GM18870 (cell line): Measurements from ENCODE around the gene TMEM81.

Experiments
- ATAC-seq: cut with Tn5 transposase; IDR thresholded peaks from one replicate; pipeline ENCODE4 v1.9.1; 2021; ENCODE audit warnings: moderate library complexity; ENCODE audit not compliant: unreplicated experiment

TMEM81 gene

GRCh38 chr1:205084360-205084759 is at the start of gene TMEM81:
TMEM81 (minus strand) TSS chr1:205084460; CDS start chr1:205084320, 140 bp downstream.
- ATAC-seq = no peak

GRCh38 chr1:205133287-205133686 is 49.0 kb upstream of the TMEM81 start:
- no peak for ATAC-seq

GRCh38 chr1:205129447-205130029 is 45.3 kb upstream of the TMEM81 start:
- no peak for ATAC-seq

- no peak for ATAC-seq
These were observed 43.8 kb upstream of the TMEM81 start for GRCh38 chr1:205128050-205128449.

- no peak for ATAC-seq
These were observed 43.4 kb upstream of the TMEM81 start for GRCh38 chr1:205127646-205128045.

- no peak for ATAC-seq
These were observed 40.5 kb upstream of the TMEM81 start for GRCh38 chr1:205124726-205125125.

- peak; percentile 23 for ATAC-seq
These were observed 38.2 kb upstream of the TMEM81 start for GRCh38 chr1:205122489-205122882.

GRCh38 chr1:205121660-205122488 is 37.6 kb upstream of the TMEM81 start, which contains the start of gene RBBP5:
RBBP5 (minus strand) TSS chr1:205121978; CDS start chr1:205121873, 105 bp downstream.
- peak; percentile 93 for ATAC-seq

GRCh38 chr1:205118752-205119151 is 34.5 kb upstream of the TMEM81 start:
- ATAC-seq = no peak

GRCh38 chr1:205111354-205111753 is 27.1 kb upstream of the TMEM81 start:
- no peak for ATAC-seq

GRCh38 chr1:205109711-205110110 is 25.5 kb upstream of the TMEM81 start:
- no peak for ATAC-seq

- no peak for ATAC-seq
These were observed 25.0 kb upstream of the TMEM81 start for GRCh38 chr1:205109269-205109668.

GRCh38 chr1:205108464-205108863 is 24.2 kb upstream of the TMEM81 start:
- no peak for ATAC-seq

GRCh38 chr1:205107327-205107726 is 23.1 kb upstream of the TMEM81 start:
- ATAC-seq = no peak

GRCh38 chr1:205102404-205102803 is 18.1 kb upstream of the TMEM81 start:
- ATAC-seq = no peak

- ATAC-seq = no peak
These were observed 14.0 kb upstream of the TMEM81 start for GRCh38 chr1:205098242-205098641.

GRCh38 chr1:205095422-205095821 is 11.2 kb upstream of the TMEM81 start:
- no peak for ATAC-seq

- ATAC-seq = no peak
These were observed 6.9 kb upstream of the TMEM81 start for GRCh38 chr1:205091043-205091740.

- ATAC-seq = no peak
These were observed 4.1 kb upstream of the TMEM81 start for GRCh38 chr1:205088341-205088740.

- ATAC-seq = no peak
These were observed 1.8 kb downstream of the TMEM81 start for GRCh38 chr1:205082431-205082830.

- no peak for ATAC-seq
These were observed 6.3 kb downstream of the TMEM81 start for GRCh38 chr1:205077934-205078311.
